ENCODE measurements around the gene HPS3.
A peak's percentile ranks its signal among the peaks of the same experiment; 100 is the strongest.

Gene HPS3

GRCh38 chr3:149120051-149120972 lies 9.1 kb upstream of the HPS3 start:
- peak; percentile 56 for DNase-seq

DNA sequence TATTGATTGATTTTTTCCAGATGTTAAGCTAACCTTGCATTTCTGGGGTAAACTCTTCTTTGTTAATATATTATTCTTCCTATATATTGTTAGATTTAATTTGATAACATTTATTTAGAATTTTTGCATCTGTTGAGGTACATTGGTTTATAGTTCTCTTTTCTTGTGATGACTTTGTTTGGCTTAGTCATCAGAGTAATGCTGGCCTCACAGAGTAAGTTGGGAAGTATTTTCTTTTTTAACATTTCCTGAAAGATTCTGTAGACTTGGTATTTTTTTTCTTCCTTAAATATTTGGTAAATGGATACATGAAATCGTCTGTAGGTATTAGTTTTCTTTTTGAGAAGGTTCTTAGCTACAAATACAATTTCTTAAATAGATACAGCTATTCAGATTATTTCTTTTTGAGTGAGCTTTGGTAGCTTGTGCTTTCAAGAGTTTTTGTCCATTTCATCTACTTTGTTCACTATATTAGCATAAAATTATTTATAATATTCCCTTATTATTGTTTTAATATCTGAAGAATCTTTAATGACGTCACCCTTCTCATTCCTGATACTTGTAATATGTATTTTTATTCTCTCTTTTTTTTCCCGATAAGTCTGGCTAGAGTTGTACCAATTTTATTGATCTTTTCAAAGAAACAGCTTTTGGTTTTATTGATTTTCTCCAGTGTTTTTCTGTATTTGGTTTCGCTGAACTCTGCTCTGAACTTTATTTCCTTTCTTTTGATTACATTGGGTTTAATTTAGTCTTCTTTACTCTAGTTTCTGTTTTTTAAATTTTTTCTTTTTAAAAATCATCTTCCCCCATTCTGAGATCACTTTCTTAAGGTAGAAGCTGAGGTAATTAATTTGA lies 6.5 kb upstream of the HPS3 start:
- no peak for DNase-seq

- DNase-seq: no peak
These were observed 617 bp upstream of the HPS3 start for GRCh38 chr3:149128821-149129220.

DNA sequence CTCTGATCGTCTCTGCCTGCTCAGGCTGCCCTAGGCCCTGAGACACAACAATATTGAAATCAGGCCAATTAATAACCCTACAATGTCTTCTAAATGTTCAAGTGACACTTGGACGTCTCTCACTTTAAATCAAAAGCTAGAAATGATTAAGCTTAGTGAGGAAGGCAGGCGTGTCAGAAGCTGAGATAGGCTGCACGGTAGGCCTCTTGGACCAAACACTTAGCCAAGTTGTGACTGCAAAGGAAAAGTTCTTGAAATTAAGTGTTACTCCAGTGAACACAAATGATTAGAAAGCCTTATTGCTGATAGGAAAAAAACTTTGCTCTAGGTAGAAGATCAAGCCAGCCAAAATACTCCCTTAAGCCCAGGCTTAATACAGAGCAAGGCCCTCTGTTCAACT lies 2.2 kb downstream of the HPS3 start:
- DNase-seq: no peak

GRCh38 chr3:149134575-149134974 lies 5.1 kb downstream of the HPS3 start:
- no peak for DNase-seq

DNA sequence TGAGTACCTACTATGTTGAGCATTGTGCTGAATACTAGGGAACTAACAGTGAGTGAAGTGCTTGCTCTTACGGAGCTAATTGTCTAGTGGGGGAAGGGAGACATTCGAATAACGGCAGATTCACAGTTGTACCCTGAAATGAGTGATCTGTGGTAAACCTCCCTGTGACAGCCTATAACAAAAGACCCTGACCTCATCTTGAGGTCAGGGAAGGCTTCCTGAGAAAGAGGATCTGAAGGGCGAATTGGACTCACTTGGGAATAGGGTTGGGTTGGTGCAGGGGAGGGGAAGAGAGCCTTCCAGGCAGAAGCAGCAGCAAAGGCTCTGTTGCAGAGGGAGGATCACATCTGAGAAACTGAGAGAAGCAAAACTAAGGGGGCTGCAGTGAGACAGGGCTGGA lies 13.2 kb downstream of the HPS3 start:
- DNase-seq: peak; percentile 79

DNA sequence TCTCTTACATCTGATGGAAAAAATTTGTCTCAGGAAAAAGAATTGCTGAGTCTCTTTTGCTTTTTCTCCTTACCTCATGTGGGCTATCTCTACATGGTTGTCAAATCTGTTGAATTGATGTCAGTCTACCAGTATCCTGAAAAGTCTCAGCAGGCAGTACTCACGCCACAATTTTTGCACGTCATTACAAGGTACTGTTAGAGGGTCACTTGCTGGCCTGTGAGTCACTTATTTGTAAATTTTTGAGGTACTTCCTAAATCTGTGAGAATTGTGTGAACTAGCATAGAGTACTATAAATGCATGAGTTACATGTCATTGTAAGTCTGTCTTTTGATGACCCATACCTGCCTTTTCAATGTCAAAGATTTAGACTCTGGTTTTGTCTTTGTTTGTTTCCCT lies 15.9 kb downstream of the HPS3 start:
- peak; percentile 8 for DNase-seq

DNA sequence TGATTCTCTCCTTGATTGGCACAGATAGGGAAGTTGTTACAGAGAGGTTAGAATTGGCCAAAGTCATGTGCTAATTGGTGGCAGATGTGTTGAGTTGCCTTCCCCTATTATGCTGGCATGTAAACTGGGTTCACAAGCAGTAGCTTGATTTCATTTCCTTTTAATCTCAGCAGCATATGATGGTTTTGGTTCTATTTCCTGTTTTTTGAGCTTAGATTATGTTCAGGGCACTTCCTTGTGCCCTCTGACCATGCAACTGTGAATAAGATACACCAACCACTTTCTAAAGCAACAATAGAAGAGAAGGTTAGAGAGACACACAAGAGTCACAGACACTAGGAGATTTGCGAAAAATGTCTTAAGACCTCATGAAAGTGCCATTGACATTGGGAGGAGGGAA lies 16.5 kb downstream of the HPS3 start:
- DNase-seq: peak; percentile 99

GRCh38 chr3:149150436-149150835 lies 21.0 kb downstream of the HPS3 start:
- no peak for DNase-seq

- DNase-seq: peak; percentile 88
These were observed 22.4 kb downstream of the HPS3 start for GRCh38 chr3:149151843-149152242.

- DNase-seq: peak; percentile 46
These were observed 23.0 kb downstream of the HPS3 start for GRCh38 chr3:149152420-149152819.

- no peak for DNase-seq
These were observed 24.0 kb downstream of the HPS3 start for GRCh38 chr3:149153402-149153801.

- DNase-seq: no peak
These were observed 31.4 kb downstream of the HPS3 start for GRCh38 chr3:149160754-149161300.

- no peak for DNase-seq
These were observed 32.6 kb downstream of the HPS3 start for GRCh38 chr3:149162007-149162406.

DNA sequence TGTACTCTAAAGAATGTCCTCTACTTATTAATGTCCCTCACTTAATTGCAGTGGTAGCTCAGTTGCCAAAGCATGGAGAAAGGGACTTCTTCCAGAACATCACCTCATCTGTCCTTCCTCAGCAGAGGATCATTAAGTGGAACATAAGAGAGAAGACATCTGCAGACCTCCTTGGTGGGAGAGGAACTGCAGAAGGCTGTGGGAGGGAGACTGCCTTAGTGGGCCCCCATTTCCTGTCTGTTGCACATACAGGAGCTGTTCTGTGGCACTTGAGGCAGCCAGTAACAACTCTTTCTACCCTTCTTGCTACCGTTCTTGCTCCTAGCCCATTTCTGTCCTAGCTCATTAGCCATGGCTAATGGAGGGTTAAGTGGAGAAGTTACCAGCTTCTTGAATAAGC lies 33.6 kb downstream of the HPS3 start:
- peak; percentile 13 for DNase-seq

DNA sequence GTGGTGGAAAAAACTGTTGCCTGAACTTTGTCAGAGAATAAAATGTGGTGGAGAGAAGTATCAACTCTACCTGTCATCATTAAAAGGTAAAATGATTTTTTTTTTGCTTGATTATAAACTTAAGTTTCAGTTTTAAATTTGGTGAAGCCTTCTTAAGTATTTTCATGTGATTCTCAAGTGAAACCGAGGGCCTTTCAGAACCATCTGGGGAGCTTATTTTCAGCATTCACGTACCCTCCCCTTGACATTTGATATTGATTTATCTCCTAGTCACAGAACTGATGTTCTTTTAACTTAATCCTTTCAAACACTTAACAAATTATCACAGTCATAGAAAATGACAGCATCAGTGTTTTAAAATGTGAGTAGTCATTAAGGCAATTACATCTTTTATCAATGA lies 38.5 kb downstream of the HPS3 start:
- no peak for DNase-seq

- DNase-seq: no peak
These were observed 41.2 kb downstream of the HPS3 start for GRCh38 chr3:149170672-149171071.

GRCh38 chr3:149174901-149175300 lies 45.5 kb downstream of the HPS3 start:
- DNase-seq: peak; percentile 63

DNA sequence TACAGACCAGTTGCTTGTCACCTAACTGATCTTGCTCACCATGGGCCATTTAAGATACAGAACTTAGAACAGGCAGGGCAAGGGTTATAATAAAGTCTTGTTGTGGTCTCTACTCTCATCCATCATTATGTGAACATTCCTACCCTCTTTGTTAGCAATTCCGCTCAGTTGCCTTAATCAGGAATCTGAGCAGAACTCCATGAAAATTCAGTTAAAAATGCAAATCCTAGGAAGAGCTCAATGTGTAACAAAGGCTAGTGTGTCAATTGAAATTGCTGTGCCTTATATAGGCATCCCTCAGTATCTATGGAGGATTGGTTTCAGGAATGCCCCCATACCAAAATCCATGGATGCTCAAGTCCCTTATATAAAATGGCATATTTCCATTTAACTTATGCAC lies 47.7 kb downstream of the HPS3 start:
- DNase-seq: no peak

DNA sequence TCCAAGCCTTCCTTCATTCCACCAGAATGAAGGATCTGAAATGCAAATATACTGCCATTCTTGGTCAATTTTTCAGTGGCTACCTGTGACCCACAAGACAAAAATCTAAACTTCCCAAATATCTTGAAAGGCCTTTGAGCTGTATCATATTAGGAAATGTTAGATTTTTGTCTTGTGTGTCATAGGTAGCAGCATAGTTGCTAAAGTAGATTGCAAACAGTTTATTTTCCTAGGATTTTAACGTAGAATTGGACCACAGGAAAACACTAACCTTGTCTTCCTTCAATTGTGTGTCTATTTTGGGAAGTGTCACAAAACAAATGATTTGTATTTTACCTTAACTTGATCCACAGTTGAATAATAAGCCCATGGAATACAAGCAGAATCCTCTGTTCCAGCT lies 49.8 kb downstream of the HPS3 start:
- no peak for DNase-seq

GRCh38 chr3:149180057-149180573 lies 50.7 kb downstream of the HPS3 start:
- DNase-seq: peak; percentile 91

- DNase-seq: no peak
These were observed 51.7 kb downstream of the HPS3 start for GRCh38 chr3:149181182-149181581.

DNA sequence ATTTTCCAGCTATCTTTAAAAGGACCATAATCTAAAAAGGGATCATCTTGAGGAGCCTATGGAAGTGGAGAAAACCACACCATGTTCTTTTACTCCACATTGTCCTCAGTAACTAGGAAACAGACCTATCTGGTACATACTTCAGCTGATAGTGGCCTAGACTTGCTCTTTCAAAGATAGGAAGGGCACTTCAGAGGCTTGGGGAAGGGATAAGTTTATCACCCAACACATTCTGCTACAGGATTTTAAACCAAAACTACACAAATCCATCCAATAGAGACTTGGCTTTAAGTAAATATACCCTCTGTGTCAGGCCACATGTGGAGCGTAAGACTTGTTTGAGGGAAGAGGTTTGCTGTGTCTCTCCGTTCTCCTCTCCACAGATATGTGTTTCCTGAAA lies 56.8 kb downstream of the HPS3 start:
- no peak for DNase-seq
